Ishikawa (cell line): ENCODE results near the gene GPC6.

Experiments
- EP300 ChIP-seq: IDR thresholded peaks from 2 replicates; pipeline ENCODE4 v1.6.1; 2012; ENCODE audit warnings: borderline replicate concordance
- MAX ChIP-seq: IDR thresholded peaks from 2 replicates; pipeline ENCODE4 v1.6.1; 2012
- YY1 ChIP-seq: IDR thresholded peaks from 2 replicates; pipeline ENCODE4 v1.6.1; 2012; ENCODE audit warnings: low read depth

- TF ChIP-seq YY1 (no peak), EP300 (no peak), MAX (no peak)
These were observed 1060.0 kb downstream of the GPC6 start for GRCh38 chr13:94286581-94286980.
